HCT116 (cell line): ENCODE data around the gene MAN1A1. TPM values are rescaled to one million over a fixed set of nuclear protein-coding genes. Genes with fewer than 3 reads are reported as not detected.

Experiments used
- ATAC-seq: fragments of 200-7000 bp; cut with Tn5 transposase; 2 replicates; pipeline ENCODE4 v1.9.1; 2020; ENCODE audit warnings: mild to moderate bottlenecking, moderate library complexity
- BruUV-seq: library from RNA; stranded (reverse); fragments of 400-500 nt; replicated peaks from 2 replicates; lab custom pipeline; 2021; lab: Mats Ljungman, UMichigan
- CTCF ChIA-PET: fragments of 300-600 bp; sonication (Branson Sonifier 250); formaldehyde crosslinking; loops from one replicate; lab custom pipeline; 2021; ENCODE audit warnings: antibody characterized with exemption; lab: Charles Lee
- POLR2A ChIA-PET: fragments of 300-600, 350-600 bp; sonication (Branson Sonifier 250); formaldehyde crosslinking; loops from one replicate; lab custom pipeline; 2021; ENCODE audit warnings: antibody characterized with exemption; lab: Charles Lee
- RAD21 ChIA-PET, 2 experiments: fragments of 300-600 bp; sonication (Branson Sonifier 250); formaldehyde crosslinking; loops; one replicate each; lab custom pipeline; 2023; ENCODE audit warnings: low total read pairs in 2 of 2; ENCODE audit not compliant: uncharacterized antibody in 2 of 2, unreplicated experiment in 2 of 2, low non-redundant PET in 1 of 2; lab: Charles Lee
- DNase-seq: peaks from one replicate; pipeline ENCODE4 v3.0.0-alpha.2; 2010; ENCODE audit warnings: low read depth, low spot score
- H2AFZ ChIP-seq: fragments of 200-600 bp; shearing (Covaris generic), sonication (generic); 2 replicates; pipeline ENCODE4 v1.6.1; 2017; ENCODE audit warnings: low read depth, mixed run types, mixed read lengths, antibody characterized with exemption, low read length; ENCODE audit not compliant: poor library complexity, severe bottlenecking
- H3K27ac ChIP-seq: 2 replicates; pipeline ENCODE4 v1.5.1; 2012; ENCODE audit warnings: low read depth, low read length
- H3K27me3 ChIP-seq: fragments of 200-600 bp; sonication (generic); 2 replicates; pipeline ENCODE4 v1.6.1; 2016; ENCODE audit warnings: mixed run types, low read length, mixed read lengths; ENCODE audit not compliant: insufficient read depth
- H3K36me3 ChIP-seq, 2 experiments: fragments of 200-500 bp in 1 of 2; fragments of 200-600 bp in 1 of 2; sonication (Bioruptor generic) in 1 of 2; sonication (generic) in 1 of 2; 2 replicates each; pipeline versions ENCODE4 v1.5.1 to v1.6.1; 2014 to 2016; ENCODE audit warnings: low read length in 2 of 2, inconsistent platforms in 1 of 2, mixed read lengths in 1 of 2, mixed run types in 1 of 2; ENCODE audit not compliant: insufficient read depth in 2 of 2, control insufficient read depth in 1 of 2
- H3K4me1 ChIP-seq, 2 experiments: fragments of 200-600 bp in 1 of 2; sonication (generic) in 1 of 2; 2 replicates each; pipeline versions ENCODE4 v1.5.1 to v1.6.1; 2012 to 2017; ENCODE audit warnings: low read length in 2 of 2, inconsistent platforms in 1 of 2, mild to moderate bottlenecking in 1 of 2, mixed read lengths in 1 of 2, mixed run types in 1 of 2, moderate library complexity in 1 of 2; ENCODE audit not compliant: insufficient read depth in 2 of 2, control insufficient read depth in 1 of 2
- H3K4me2 ChIP-seq: fragments of 200-600 bp; sonication (generic); 2 replicates; pipeline ENCODE4 v1.6.1; 2017; ENCODE audit warnings: mixed run types, low read length, mixed read lengths
- H3K4me3 ChIP-seq, 2 experiments: fragments of 200-600 bp in 1 of 2; sonication (generic) in 1 of 2; replicated peaks in 1 of 2; 2 replicates each; pipeline ENCODE4 v1.5.1; 2011 to 2016; ENCODE audit warnings: low read length in 2 of 2, control low read depth in 1 of 2, low read depth in 1 of 2, mild to moderate bottlenecking in 1 of 2, mixed read lengths in 1 of 2, mixed run types in 1 of 2
- H3K79me2 ChIP-seq: fragments of 200-600 bp; sonication (generic); 2 replicates; pipeline ENCODE4 v1.6.1; 2017; ENCODE audit warnings: mild to moderate bottlenecking, mixed run types, low read length, moderate library complexity, mixed read lengths; ENCODE audit not compliant: insufficient read depth
- H3K9ac ChIP-seq: fragments of 200-600 bp; sonication (generic); 2 replicates; pipeline ENCODE4 v1.6.1; 2016; ENCODE audit warnings: low read length, mixed read lengths
- H3K9me2 ChIP-seq: fragments of 200-600 bp; sonication (generic), shearing (Covaris generic); 2 replicates; pipeline ENCODE4 v1.6.1; 2017; ENCODE audit warnings: mixed run types, mild to moderate bottlenecking, moderate library complexity; ENCODE audit not compliant: insufficient read depth
- H3K9me3 ChIP-seq, 2 experiments: fragments of 200-500 bp in 1 of 2; fragments of 200-600 bp in 1 of 2; sonication (Bioruptor generic) in 1 of 2; sonication (generic) in 1 of 2; 2 replicates each; pipeline ENCODE4 v1.6.1; 2014 to 2017; ENCODE audit warnings: low read length in 2 of 2, mixed read lengths in 2 of 2, inconsistent platforms in 1 of 2, low read depth in 1 of 2, mild to moderate bottlenecking in 1 of 2, mixed run types in 1 of 2, moderate library complexity in 1 of 2; ENCODE audit not compliant: control insufficient read depth in 1 of 2, insufficient read depth in 1 of 2
- H4K20me1 ChIP-seq: fragments of 200-600 bp; sonication (generic), shearing (Covaris generic); 2 replicates; pipeline ENCODE4 v1.6.1; 2017; ENCODE audit warnings: mixed run types, mild to moderate bottlenecking, moderate library complexity; ENCODE audit not compliant: insufficient read depth
- EGR1 ChIP-seq: IDR thresholded peaks from 2 replicates; pipeline ENCODE4 v1.6.1; 2012; ENCODE audit warnings: low read depth
- ELF1 ChIP-seq: IDR thresholded peaks from 2 replicates; pipeline ENCODE4 v1.6.1; 2012; ENCODE audit warnings: low read depth, borderline replicate concordance
- EZH2phosphoT487 ChIP-seq: fragments of 200-600 bp; IDR thresholded peaks from 2 replicates; pipeline ENCODE4 v1.6.1; 2018; ENCODE audit warnings: antibody characterized with exemption, borderline replicate concordance
- FOSL1 ChIP-seq: IDR thresholded peaks from 2 replicates; pipeline ENCODE4 v1.6.1; 2012; ENCODE audit warnings: low read depth
- POLR2AphosphoS5 ChIP-seq: IDR thresholded peaks from 2 replicates; pipeline ENCODE4 v1.6.1; 2011; ENCODE audit warnings: mild to moderate bottlenecking, low read depth, low read length, moderate library complexity
- SIN3A ChIP-seq: IDR thresholded peaks from 2 replicates; pipeline ENCODE4 v1.6.1; 2012; ENCODE audit warnings: low read depth
- SRF ChIP-seq: IDR thresholded peaks from 2 replicates; pipeline ENCODE4 v1.6.1; 2012; ENCODE audit warnings: low read depth
- ZFX ChIP-seq: fragments of 450-650 bp; IDR thresholded peaks from 2 replicates; pipeline ENCODE4 v1.6.1; 2017
- ZNF274 ChIP-seq: fragments of 200-500 bp; sonication (Bioruptor generic); IDR thresholded peaks from 2 replicates; pipeline ENCODE4 v1.6.1; 2014; ENCODE audit warnings: mild to moderate bottlenecking, low read depth, low read length, inconsistent platforms
- intact Hi-C: fragments of 100-400 bp; cut with micrococcal nuclease; formaldehyde crosslinking; loops from 2 replicates; pipeline ENCODE4 v1.10.0; 2022
- total RNA-seq: library from RNA; stranded (reverse); gene quantifications from one replicate; pipeline ENCODE4 v1.2.1, GENCODE V29; 2021; ENCODE audit not compliant: unreplicated experiment
- TF ChIP-seq, protein P1 (sequence below): IDR thresholded peaks from 2 replicates; pipeline ENCODE4 v1.6.1; 2012
- TF ChIP-seq, protein P2 (sequence below): IDR thresholded peaks from 2 replicates; pipeline ENCODE4 v1.6.1; 2012; ENCODE audit warnings: low read depth
- TF ChIP-seq, protein P3 (sequence below), 3 experiments: fragments of 200-600 bp in 1 of 3; sonication (generic) in 1 of 3; IDR thresholded peaks in 2 of 3; conservative IDR thresholded peaks in 1 of 3; 2 replicates each; pipeline ENCODE4 v1.5.1; 2012 to 2017; ENCODE audit warnings: low read depth in 2 of 3, low read length in 2 of 3, antibody characterized with exemption in 1 of 3, borderline replicate concordance in 1 of 3, control low read depth in 1 of 3, mild to moderate bottlenecking in 1 of 3, mixed read lengths in 1 of 3, mixed run types in 1 of 3, moderate library complexity in 1 of 3; ENCODE audit not compliant: insufficient read depth in 1 of 3

The MAN1A1 gene
- total RNA-seq, 1 experiment from 2014 or later, result 46.0 TPM

DNA sequence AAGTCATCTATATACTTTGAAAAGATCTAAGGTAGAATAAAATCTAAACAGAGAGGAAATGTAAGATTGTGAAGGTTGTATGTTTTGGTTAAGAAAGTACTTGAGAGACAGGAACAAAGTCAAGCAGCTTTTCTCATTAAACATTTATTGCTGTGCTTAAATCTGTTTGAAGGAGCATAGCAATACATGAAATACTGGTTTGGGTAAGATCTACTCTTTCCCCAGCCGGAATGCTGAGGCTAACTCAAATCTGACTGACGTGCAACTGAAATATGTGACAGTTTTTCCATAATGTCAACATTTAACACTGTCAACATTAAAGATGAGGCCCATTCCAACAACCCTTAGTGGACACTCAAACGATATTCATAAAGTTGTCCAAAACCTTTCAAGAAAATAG is 59.9 kb downstream of the MAN1A1 start:
- ChIA-PET CTCF (no interaction called here), POLR2A (no interaction called here), RAD21 (no interaction called here)
- no peak overlapping the region for H3K27ac ChIP-seq
- intact Hi-C loops, result no loop called here
- H4K20me1 ChIP-seq, result peaks cover 3% of the 10 kb centered on the region; the same call in 1 of the 2 replicates
- H3K9me2 ChIP-seq, result no peaks in the 10 kb centered on the region; the same call in 1 of the 2 replicates
- no peak overlapping the region for H3K4me3 ChIP-seq
- DNase-seq, result no peak
- no peaks in the 10 kb centered on the region for H3K79me2 ChIP-seq
- TF ChIP-seq FOSL1, result no peak
- no peak for TF ChIP-seq EGR1
- no peak for TF ChIP-seq POLR2AphosphoS5
- no peak for TF ChIP-seq ZNF274
- no peak for TF ChIP-seq ELF1
- TF ChIP-seq, protein P1, sequence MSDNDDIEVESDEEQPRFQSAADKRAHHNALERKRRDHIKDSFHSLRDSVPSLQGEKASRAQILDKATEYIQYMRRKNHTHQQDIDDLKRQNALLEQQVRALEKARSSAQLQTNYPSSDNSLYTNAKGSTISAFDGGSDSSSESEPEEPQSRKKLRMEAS, result no peak
- no peak for TF ChIP-seq SRF
- TF ChIP-seq, protein P2, sequence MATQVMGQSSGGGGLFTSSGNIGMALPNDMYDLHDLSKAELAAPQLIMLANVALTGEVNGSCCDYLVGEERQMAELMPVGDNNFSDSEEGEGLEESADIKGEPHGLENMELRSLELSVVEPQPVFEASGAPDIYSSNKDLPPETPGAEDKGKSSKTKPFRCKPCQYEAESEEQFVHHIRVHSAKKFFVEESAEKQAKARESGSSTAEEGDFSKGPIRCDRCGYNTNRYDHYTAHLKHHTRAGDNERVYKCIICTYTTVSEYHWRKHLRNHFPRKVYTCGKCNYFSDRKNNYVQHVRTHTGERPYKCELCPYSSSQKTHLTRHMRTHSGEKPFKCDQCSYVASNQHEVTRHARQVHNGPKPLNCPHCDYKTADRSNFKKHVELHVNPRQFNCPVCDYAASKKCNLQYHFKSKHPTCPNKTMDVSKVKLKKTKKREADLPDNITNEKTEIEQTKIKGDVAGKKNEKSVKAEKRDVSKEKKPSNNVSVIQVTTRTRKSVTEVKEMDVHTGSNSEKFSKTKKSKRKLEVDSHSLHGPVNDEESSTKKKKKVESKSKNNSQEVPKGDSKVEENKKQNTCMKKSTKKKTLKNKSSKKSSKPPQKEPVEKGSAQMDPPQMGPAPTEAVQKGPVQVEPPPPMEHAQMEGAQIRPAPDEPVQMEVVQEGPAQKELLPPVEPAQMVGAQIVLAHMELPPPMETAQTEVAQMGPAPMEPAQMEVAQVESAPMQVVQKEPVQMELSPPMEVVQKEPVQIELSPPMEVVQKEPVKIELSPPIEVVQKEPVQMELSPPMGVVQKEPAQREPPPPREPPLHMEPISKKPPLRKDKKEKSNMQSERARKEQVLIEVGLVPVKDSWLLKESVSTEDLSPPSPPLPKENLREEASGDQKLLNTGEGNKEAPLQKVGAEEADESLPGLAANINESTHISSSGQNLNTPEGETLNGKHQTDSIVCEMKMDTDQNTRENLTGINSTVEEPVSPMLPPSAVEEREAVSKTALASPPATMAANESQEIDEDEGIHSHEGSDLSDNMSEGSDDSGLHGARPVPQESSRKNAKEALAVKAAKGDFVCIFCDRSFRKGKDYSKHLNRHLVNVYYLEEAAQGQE, result no peak
- no peak for TF ChIP-seq ZFX
- TF ChIP-seq, protein P3, sequence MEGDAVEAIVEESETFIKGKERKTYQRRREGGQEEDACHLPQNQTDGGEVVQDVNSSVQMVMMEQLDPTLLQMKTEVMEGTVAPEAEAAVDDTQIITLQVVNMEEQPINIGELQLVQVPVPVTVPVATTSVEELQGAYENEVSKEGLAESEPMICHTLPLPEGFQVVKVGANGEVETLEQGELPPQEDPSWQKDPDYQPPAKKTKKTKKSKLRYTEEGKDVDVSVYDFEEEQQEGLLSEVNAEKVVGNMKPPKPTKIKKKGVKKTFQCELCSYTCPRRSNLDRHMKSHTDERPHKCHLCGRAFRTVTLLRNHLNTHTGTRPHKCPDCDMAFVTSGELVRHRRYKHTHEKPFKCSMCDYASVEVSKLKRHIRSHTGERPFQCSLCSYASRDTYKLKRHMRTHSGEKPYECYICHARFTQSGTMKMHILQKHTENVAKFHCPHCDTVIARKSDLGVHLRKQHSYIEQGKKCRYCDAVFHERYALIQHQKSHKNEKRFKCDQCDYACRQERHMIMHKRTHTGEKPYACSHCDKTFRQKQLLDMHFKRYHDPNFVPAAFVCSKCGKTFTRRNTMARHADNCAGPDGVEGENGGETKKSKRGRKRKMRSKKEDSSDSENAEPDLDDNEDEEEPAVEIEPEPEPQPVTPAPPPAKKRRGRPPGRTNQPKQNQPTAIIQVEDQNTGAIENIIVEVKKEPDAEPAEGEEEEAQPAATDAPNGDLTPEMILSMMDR (IDR thresholded peaks at IDR 0.05 in 2 of 3, conservative IDR thresholded peaks at IDR 0.05 in 1 of 3; ENCODE audit: borderline replicate concordance in 1 of 3, insufficient read depth in 1 of 3, low read depth in 2 of 3, low read length in 2 of 3), result no peak
- TF ChIP-seq SIN3A, result no peak
- TF ChIP-seq EZH2phosphoT487, result no peak
- H3K9me3 ChIP-seq, result no peaks in the 10 kb centered on the region
- no TSS peak for BruUV-seq
- H3K4me2 ChIP-seq, result no peak overlapping the region
- no peaks in the 10 kb centered on the region for H3K27me3 ChIP-seq
- no peaks in the 10 kb centered on the region for H3K4me1 ChIP-seq
- peaks cover 0 to 14% of the 10 kb centered on the region in 2 experiments; a peak in 1 of 4 replicates for H3K36me3 ChIP-seq
- H3K9ac ChIP-seq, result no peak overlapping the region
- ATAC-seq, result no peak
- no peak overlapping the region for H2AFZ ChIP-seq
